Measurements from ENCODE around the gene HAT1. TPM values are rescaled to one million over a fixed set of nuclear protein-coding genes. Genes with fewer than 3 reads are reported as not detected.

The HAT1 gene
- total and polyA plus RNA-seq, 10 of the 15 experiments (the other 5 are each of a cell fraction or from before 2014, with no cell fraction given) = 60.0 to 225 (median 130) TPM

- no peak for TF ChIP-seq RCOR1 (conservative IDR thresholded peaks at IDR 0.05; ENCODE audit: low read depth, low read length)
Observed at GRCh38 chr2:171991027-171991426, 68.8 kb downstream of the HAT1 start (continued).

GRCh38 chr2:171995586-171995985, 73.3 kb downstream of the HAT1 start:
- no TSS peak for BruUV-seq (replicated peaks)
- Histone ChIP-seq H3K27ac (ENCODE audit: control insufficient read depth, insufficient read depth) (no peak overlapping the region), H3K36me3 (ENCODE audit: control insufficient read depth in 2 of 2, insufficient read depth in 2 of 2, low read length in 1 of 2) (no peaks in the 10 kb centered on the region), H3K27me3 (replicated peaks in 1 of 2; ENCODE audit: control insufficient read depth in 2 of 2, insufficient read depth in 2 of 2, low read length in 1 of 2) (no peaks in the 10 kb centered on the region; a peak in 1 of 4 replicates), H3K4me1 (ENCODE audit: control insufficient read depth, insufficient read depth, low read length) (peaks cover 6% of the 10 kb centered on the region), H4K20me1 (ENCODE audit: control insufficient read depth, insufficient read depth) (no peaks in the 10 kb centered on the region), H3K4me2 (ENCODE audit: control insufficient read depth, insufficient read depth) (no peak overlapping the region), H3K4me3 (no peak overlapping the region), H2AFZ (ENCODE audit: control insufficient read depth, low read depth, low read length) (no peak overlapping the region), H3K79me2 (ENCODE audit: control insufficient read depth, insufficient read depth, low read length) (no peaks in the 10 kb centered on the region), H3K9ac (ENCODE audit: control insufficient read depth, insufficient read depth, low read length) (no peak overlapping the region), H3K9me3 (replicated peaks; ENCODE audit: control insufficient read depth, insufficient read depth, low read length) (no peaks in the 10 kb centered on the region)
- ChIA-PET RAD21 (ENCODE audit: unreplicated experiment) (no interaction called here), SMC1A (ENCODE audit: uncharacterized antibody, unreplicated experiment) (no interaction called here), CTCF (no interaction called here), POLR2A (no interaction called here)
- intact Hi-C loops (cut with micrococcal nuclease; ENCODE audit: unreplicated experiment) = loop anchor here (5.0 kb wide), 2 partner anchors 92 to 107 kb away; partner anchors contain the start of genes DLX1 and DLX2
- WGBS (ENCODE audit: insufficient coverage, insufficient replicate concordance, low lambda C conversion rate, missing lambda C conversion rate) = 70% methylated on average over 5 of the region's 5 CpGs
- no peak for DNase-seq (ENCODE audit: low read depth, low spot score)
- ATAC-seq = no peak
- in situ Hi-C loops (cut with MboI) = no loop called here
- no peak for FAIRE-seq
- TF ChIP-seq SPI1 (IDR thresholded peaks at IDR 0.05; ENCODE audit: borderline replicate concordance, insufficient read depth, low read depth, low read length) (no peak), PML (IDR thresholded peaks at IDR 0.05; ENCODE audit: low read length) (no peak), STAT1 (conservative IDR thresholded peaks at IDR 0.05) (no peak), CREB1 (IDR thresholded peaks at IDR 0.05; ENCODE audit: low read depth) (no peak), CHD1 (IDR thresholded peaks at IDR 0.05; ENCODE audit: low read depth, low read length) (no peak), IRF4 (IDR thresholded peaks at IDR 0.05; ENCODE audit: low read depth, low read length) (no peak), SMC3 (IDR thresholded peaks at IDR 0.05; ENCODE audit: borderline replicate concordance, low read length) (no peak), CEBPZ (IDR thresholded peaks at IDR 0.05; ENCODE audit: low read depth, low read length) (no peak), SUZ12 (IDR thresholded peaks at IDR 0.05; ENCODE audit: unreplicated experiment) (no peak), BACH1 (IDR thresholded peaks at IDR 0.05; ENCODE audit: borderline replicate concordance) (no peak), SMAD1 (IDR thresholded peaks at IDR 0.05; ENCODE audit: low read depth, partially characterized antibody) (no peak), ESRRA (IDR thresholded peaks at IDR 0.05; ENCODE audit: low read length) (no peak), E4F1 (IDR thresholded peaks at IDR 0.05; ENCODE audit: borderline replicate concordance, partially characterized antibody) (no peak), JUND (IDR thresholded peaks at IDR 0.05; ENCODE audit: low read depth, low read length) (no peak)
